Body of pancreas (tissue), 4 donors: ENCODE measurements around the gene TAMALIN. TPM values are rescaled to one million over a fixed set of nuclear protein-coding genes. Genes with fewer than 3 reads are reported as not detected.
A peak's percentile ranks its signal among the peaks of the same experiment; 100 is the strongest.
"Not testable (repeated sequence)": the region's sequence is repeated elsewhere in the genome, so short reads cannot be mapped to it uniquely, and the experiment has no call there.

Experiments
- ATAC-seq: fragments of 150-250 bp; one replicate; pipeline ENCODE4 v1.9.1; 2016
- DNase-seq, 4 donors: peaks; one replicate each; pipeline ENCODE4 v3.0.0-alpha.2; 2019
- H3K27ac ChIP-seq, 4 donors: fragments of 200-600 bp; sonication (generic); 1 replicate in 3 of 4; 2 replicates in 1 of 4; pipeline versions ENCODE4 v1.5.1 to v1.6.1; 2016 to 2019; ENCODE audit warnings: mild to moderate bottlenecking in 1 of 4, mixed read lengths in 1 of 4, moderate library complexity in 1 of 4
- H3K27me3 ChIP-seq, 2 donors: fragments of 200-600 bp; sonication (generic); one replicate each; pipeline ENCODE4 v1.6.0; 2016; ENCODE audit warnings: mild to moderate bottlenecking in 1 of 2
- H3K36me3 ChIP-seq, 2 donors: fragments of 200-600 bp; sonication (generic); replicated peaks in 1 of 2; 2 replicates each; pipeline ENCODE4 v1.5.1; 2016; ENCODE audit warnings: low read depth in 2 of 2; ENCODE audit not compliant: insufficient read depth in 1 of 2
- H3K4me1 ChIP-seq: fragments of 200-600 bp; sonication (generic); one replicate; pipeline ENCODE4 v1.6.0; 2016
- H3K4me3 ChIP-seq, 2 donors: fragments of 200-600 bp; sonication (generic); 1 replicate in 1 of 2; 2 replicates in 1 of 2; pipeline ENCODE4 v1.5.1; 2016 to 2019
- H3K9me3 ChIP-seq, 3 donors: fragments of 200-600 bp; sonication (generic); 1 replicate in 2 of 3; 2 replicates in 1 of 3; pipeline ENCODE4 v1.5.1; 2016
- POLR2A ChIP-seq, 3 donors: fragments of 450-650 bp; IDR thresholded peaks; one replicate each; pipeline ENCODE4 v1.6.1; 2016; ENCODE audit warnings: antibody characterized with exemption in 3 of 3, mild to moderate bottlenecking in 2 of 3
- WGBS, 2 donors: methylation state at CpG; one replicate each; pipeline ENCODE4 v1.1.5; 2017; 5-methylcytosine and 5-hydroxymethylcytosine counted together
- intact Hi-C: fragments of 100-400 bp; cut with DNase I; formaldehyde crosslinking; loops from one replicate; pipeline ENCODE4 v1.15.1; 2023
- total RNA-seq, 2 donors: library from RNA; depleted of rRNA; stranded (reverse); fragments of >200 nt; gene quantifications; one replicate each; pipeline ENCODE4 v1.1.0, GENCODE V29; 2016
- TF ChIP-seq, protein P1 (sequence below), 7 experiments: fragments of 450-650 bp in 4 of 7; fragments of 200-600 bp in 3 of 7; sonication (generic) in 3 of 7; IDR thresholded peaks; one replicate each; pipeline ENCODE4 v1.5.1; 2016 to 2019; ENCODE audit warnings: antibody characterized with exemption in 7 of 7

The TAMALIN gene
- total RNA-seq, 2 donors from 2014 or later = 7.0 to 19.4 TPM

DNA sequence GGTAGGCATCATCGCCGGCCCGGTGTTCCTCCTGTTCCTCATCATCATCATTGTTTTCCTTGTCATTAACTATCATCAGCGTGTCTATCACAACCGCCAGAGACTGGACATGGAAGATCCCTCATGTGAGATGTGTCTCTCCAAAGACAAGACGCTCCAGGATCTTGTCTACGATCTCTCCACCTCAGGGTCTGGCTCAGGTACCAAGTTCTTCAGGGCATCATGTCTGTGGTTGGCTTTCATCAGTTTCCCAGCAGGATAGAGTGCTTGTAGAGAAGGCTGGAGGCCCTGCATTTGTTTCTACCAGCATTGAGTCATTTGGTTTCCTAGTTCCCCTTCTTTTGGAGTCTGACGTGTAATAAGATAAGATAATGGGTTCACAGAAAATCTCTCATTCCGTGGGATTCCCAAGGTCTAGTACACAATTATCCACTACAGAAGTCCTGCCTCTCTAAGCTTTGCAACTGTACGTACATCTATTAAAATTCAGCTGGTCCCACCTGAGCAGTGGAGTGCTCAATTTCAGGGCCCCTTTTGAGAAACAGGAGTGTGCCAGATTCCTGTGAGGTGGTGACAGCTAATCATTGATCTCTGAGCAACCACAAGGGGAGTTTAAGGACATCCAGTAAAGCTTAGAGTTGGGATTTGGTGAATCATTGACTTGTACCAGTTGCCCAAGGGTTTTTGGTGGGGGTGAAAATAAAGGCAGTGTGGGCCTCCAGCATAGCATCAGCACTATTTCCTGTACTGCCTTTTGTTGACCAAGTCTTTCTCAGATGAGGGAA, 30.2 kb upstream of the TAMALIN start:
- peak overlapping the region; percentile 26 to 82 (median 54) for H3K27ac ChIP-seq
- TF ChIP-seq, protein P1, sequence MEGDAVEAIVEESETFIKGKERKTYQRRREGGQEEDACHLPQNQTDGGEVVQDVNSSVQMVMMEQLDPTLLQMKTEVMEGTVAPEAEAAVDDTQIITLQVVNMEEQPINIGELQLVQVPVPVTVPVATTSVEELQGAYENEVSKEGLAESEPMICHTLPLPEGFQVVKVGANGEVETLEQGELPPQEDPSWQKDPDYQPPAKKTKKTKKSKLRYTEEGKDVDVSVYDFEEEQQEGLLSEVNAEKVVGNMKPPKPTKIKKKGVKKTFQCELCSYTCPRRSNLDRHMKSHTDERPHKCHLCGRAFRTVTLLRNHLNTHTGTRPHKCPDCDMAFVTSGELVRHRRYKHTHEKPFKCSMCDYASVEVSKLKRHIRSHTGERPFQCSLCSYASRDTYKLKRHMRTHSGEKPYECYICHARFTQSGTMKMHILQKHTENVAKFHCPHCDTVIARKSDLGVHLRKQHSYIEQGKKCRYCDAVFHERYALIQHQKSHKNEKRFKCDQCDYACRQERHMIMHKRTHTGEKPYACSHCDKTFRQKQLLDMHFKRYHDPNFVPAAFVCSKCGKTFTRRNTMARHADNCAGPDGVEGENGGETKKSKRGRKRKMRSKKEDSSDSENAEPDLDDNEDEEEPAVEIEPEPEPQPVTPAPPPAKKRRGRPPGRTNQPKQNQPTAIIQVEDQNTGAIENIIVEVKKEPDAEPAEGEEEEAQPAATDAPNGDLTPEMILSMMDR (IDR thresholded peaks at IDR 0.05) = peak in 4 of 7 experiments; percentile 15 to 24 (median 22)
- no peak for TF ChIP-seq POLR2A (IDR thresholded peaks at IDR 0.05)
- H3K36me3 ChIP-seq = peaks cover 3% of the 10 kb centered on the region in 2 donors
- DNase-seq (peak in 3 of 4 donors; percentile 16 to 72 (median 41)), ATAC-seq (peak; percentile 76)
- no peak overlapping the region for H3K4me3 ChIP-seq
- peaks cover 75% of the 10 kb centered on the region for H3K4me1 ChIP-seq
- no peaks in the 10 kb centered on the region for H3K9me3 ChIP-seq
- intact Hi-C loops = no loop called here
- 60% methylated on average over 10 of the region's 10 CpGs for WGBS, 2 donors
- H3K27me3 ChIP-seq = no peaks in the 10 kb centered on the region

DNA sequence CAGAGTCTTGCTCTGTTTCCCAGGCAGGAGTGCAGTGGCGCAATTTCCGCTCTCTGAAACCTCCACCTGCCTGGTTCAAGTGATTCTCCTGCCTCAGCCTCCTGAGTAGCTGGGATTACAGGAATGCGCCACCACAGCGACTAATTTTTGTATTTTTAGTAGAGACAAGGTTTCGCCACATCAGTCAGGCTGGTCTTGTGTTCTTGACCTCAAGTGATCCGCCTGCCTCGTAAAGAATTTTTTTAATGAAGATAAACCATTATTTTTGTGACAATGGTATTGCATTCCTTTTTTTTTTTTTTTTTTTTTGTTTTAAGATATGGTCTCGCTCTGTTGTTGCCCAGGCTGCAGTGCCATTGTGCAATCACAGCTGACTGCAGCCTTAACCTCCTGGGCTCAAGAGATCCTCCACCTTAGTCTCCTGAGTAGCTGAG, 29.4 kb upstream of the TAMALIN start:
- Histone ChIP-seq H3K27ac (peak overlapping the region in 3 of 4 donors; percentile 32 to 82 (median 76)), H3K27me3 (no peaks in the 10 kb centered on the region), H3K36me3 (peaks cover 7 to 9% of the 10 kb centered on the region in 2 donors), H3K4me3 (no peak overlapping the region), H3K9me3 (no peaks in the 10 kb centered on the region), H3K4me1 (peaks cover 67% of the 10 kb centered on the region)
- intact Hi-C loops = no loop called here
- DNase-seq (no peak), ATAC-seq (no peak)
- 73 to 82% methylated on average over 8 of the region's 8 CpGs for WGBS, 2 donors
- TF ChIP-seq, protein P1 (IDR thresholded peaks at IDR 0.05) = no peak
- no peak for TF ChIP-seq POLR2A (IDR thresholded peaks at IDR 0.05)

DNA sequence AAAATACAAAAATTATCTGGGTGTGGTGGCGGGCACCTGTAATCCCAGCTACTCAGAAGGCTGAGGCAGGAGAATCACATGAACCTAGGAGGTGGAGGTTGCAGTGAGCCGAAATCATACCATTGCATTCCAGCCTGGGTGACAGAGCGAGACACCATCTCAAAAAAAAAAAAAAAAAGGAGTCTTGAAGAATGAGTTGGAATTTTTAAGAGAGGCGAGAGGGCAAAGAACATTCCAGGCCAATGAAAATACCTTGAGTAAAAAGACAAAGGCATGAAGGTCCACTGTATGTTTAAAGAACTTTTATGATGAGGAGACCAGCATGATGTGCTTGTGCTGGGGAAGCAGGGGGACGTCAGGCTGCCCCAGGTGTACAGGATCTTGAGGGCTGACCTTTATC, 27.4 kb upstream of the TAMALIN start:
- 93 to 96% methylated on average over 5 of the region's 5 CpGs for WGBS, 2 donors
- H3K4me3 ChIP-seq, H3K36me3 ChIP-seq, H3K27ac ChIP-seq, DNase-seq, H3K9me3 ChIP-seq, ATAC-seq, intact Hi-C loops, H3K27me3 ChIP-seq: not testable (repeated sequence)
- H3K4me1 ChIP-seq = peaks cover 47% of the 10 kb centered on the region

DNA sequence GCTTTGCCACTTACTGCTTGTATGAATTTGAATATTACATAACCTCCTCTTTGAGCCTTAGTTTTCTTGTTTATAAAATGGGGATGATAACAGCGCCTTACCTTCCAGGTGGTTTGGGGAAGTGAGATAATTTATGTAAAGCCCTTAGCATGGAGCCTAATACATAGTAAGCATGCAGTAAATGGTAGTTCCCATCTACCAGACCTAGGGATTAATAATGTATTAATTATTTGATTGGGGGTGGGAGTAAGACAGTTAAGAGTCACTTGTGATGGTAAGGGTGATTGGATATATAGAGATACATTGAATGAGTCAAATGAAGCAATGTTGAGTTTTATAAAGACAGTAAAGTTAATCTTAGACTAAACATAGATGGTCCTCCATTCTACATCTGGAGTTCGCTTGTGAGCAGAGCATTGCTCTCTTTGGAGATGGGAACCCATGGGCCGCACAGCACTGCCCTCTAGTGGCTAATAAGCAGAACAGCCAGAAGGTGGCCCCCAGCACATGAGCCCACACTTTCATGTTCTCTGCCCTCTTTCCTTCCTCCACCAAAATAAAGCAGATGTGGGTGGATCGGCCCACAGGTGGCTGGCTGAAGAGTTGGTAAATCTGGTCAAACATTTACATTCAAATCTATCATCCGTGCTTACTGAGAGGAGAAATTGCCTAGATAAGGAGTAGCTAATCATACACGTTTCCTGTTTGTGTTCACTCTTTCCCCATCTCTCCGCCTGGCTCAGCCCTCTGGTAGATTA, 26.5 kb upstream of the TAMALIN start:
- Histone ChIP-seq H3K4me3 (no peak overlapping the region), H3K4me1 (peaks cover 38% of the 10 kb centered on the region), H3K27me3 (no peaks in the 10 kb centered on the region), H3K27ac (peak overlapping the region in 3 of 4 donors; percentile 10 to 41 (median 24)), H3K9me3 (no peaks in the 10 kb centered on the region), H3K36me3 (peaks cover 9 to 16% of the 10 kb centered on the region in 2 donors)
- ATAC-seq = peak; percentile 81
- intact Hi-C loops = no loop called here
- peak; percentile 67 to 78 (median 73) for DNase-seq
- WGBS, 2 donors = 20 to 23% methylated on average over 7 of the region's 7 CpGs
- TF ChIP-seq, protein P1 (IDR thresholded peaks at IDR 0.05) = peak; percentile 89 to 98 (median 94)
- no peak for TF ChIP-seq POLR2A (IDR thresholded peaks at IDR 0.05)

DNA sequence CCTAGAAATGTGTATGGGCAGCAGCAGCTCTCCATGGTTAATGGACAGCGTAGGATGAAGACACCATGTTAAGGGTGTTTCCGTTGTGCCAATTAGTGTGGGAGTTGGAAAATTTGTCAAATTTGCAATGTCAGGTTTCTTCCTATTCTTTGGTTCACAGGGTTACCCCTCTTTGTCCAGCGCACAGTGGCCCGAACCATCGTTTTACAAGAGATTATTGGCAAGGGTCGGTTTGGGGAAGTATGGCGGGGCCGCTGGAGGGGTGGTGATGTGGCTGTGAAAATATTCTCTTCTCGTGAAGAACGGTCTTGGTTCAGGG, 26.0 kb upstream of the TAMALIN start:
- ATAC-seq = no peak
- Histone ChIP-seq H3K4me3 (no peak overlapping the region), H3K27me3 (no peaks in the 10 kb centered on the region), H3K4me1 (peaks cover 33% of the 10 kb centered on the region), H3K9me3 (no peaks in the 10 kb centered on the region), H3K27ac (peak overlapping the region in 2 of 4 donors; percentile 10 to 41), H3K36me3 (peaks cover 14 to 21% of the 10 kb centered on the region in 2 donors)
- intact Hi-C loops = no loop called here
- WGBS, 2 donors = 67 to 82% methylated on average over 10 of the region's 10 CpGs
- no peak for DNase-seq
- TF ChIP-seq, protein P1 (IDR thresholded peaks at IDR 0.05) = no peak
